T-helper 22 cell (primary cell): Measurements from ENCODE around the gene TPST1.
"Not testable (repeated sequence)": the region's sequence is repeated elsewhere in the genome, so short reads cannot be mapped to it uniquely, and the experiment has no call there.

Experiments
- DNase-seq: peaks from one replicate; pipeline ENCODE4 v3.0.0-alpha.2; 2020; ENCODE audit warnings: low read depth

Gene TPST1

GRCh38 chr7:66380272-66380888 is 175.2 kb downstream of the TPST1 start:
- no peak for DNase-seq

- not testable (repeated sequence) for DNase-seq
These were observed 177.2 kb downstream of the TPST1 start for GRCh38 chr7:66382182-66382923.

GRCh38 chr7:66385191-66385905 is 180.2 kb downstream of the TPST1 start:
- DNase-seq = not testable (repeated sequence)

GRCh38 chr7:66395128-66395571 is 190.0 kb downstream of the TPST1 start:
- DNase-seq = not testable (repeated sequence)

GRCh38 chr7:66396052-66396451 is 190.9 kb downstream of the TPST1 start:
- DNase-seq = not testable (repeated sequence)

- not testable (repeated sequence) for DNase-seq
These were observed 193.7 kb downstream of the TPST1 start for GRCh38 chr7:66398841-66399240.

GRCh38 chr7:66399566-66399965 is 194.4 kb downstream of the TPST1 start:
- DNase-seq = no peak

- DNase-seq = no peak
These were observed 195.3 kb downstream of the TPST1 start for GRCh38 chr7:66400400-66400799.

- not testable (repeated sequence) for DNase-seq
These were observed 196.0 kb downstream of the TPST1 start for GRCh38 chr7:66401126-66401525.

GRCh38 chr7:66401932-66402331 is 196.8 kb downstream of the TPST1 start:
- not testable (repeated sequence) for DNase-seq

- no peak for DNase-seq
These were observed 198.4 kb downstream of the TPST1 start for GRCh38 chr7:66403564-66403963.

GRCh38 chr7:66409493-66409892 is 204.4 kb downstream of the TPST1 start:
- DNase-seq = no peak
